Liver (tissue), 9 donors: ENCODE measurements around the gene WDCP. TPM values are rescaled to one million over a fixed set of nuclear protein-coding genes. Genes with fewer than 3 reads are reported as not detected.
A peak's percentile ranks its signal among the peaks of the same experiment; 100 is the strongest.
"Not testable (repeated sequence)": the region's sequence is repeated elsewhere in the genome, so short reads cannot be mapped to it uniquely, and the experiment has no call there.

Experiments
- DNase-seq: peaks from one replicate; pipeline ENCODE4 v3.0.0-alpha.2; 2017; ENCODE audit warnings: low spot score
- H3K27ac ChIP-seq, 2 donors: one replicate each; pipeline ENCODE4 v1.7.0; 2013; ENCODE audit warnings: inconsistent platforms in 2 of 2, low read length in 2 of 2, control low read depth in 1 of 2, low read depth in 1 of 2, mild to moderate bottlenecking in 1 of 2
- H3K27me3 ChIP-seq, 4 donors: one replicate each; pipeline versions ENCODE4 v1.6.1 to v1.7.0; 2013; ENCODE audit warnings: low read length in 3 of 4, inconsistent platforms in 1 of 4, mild to moderate bottlenecking in 1 of 4, moderate library complexity in 1 of 4; ENCODE audit not compliant: control insufficient read depth in 4 of 4, insufficient read depth in 4 of 4
- H3K36me3 ChIP-seq, 4 donors: one replicate each; pipeline versions ENCODE4 v1.6.1 to v1.7.0; 2013; ENCODE audit warnings: low read length in 3 of 4, mild to moderate bottlenecking in 3 of 4, low read depth in 1 of 4, moderate library complexity in 1 of 4; ENCODE audit not compliant: control insufficient read depth in 4 of 4, insufficient read depth in 3 of 4
- H3K4me1 ChIP-seq, 4 donors: one replicate each; pipeline versions ENCODE4 v1.6.1 to v1.7.0; 2013; ENCODE audit warnings: low read length in 3 of 4, mild to moderate bottlenecking in 3 of 4, moderate library complexity in 1 of 4; ENCODE audit not compliant: control insufficient read depth in 4 of 4, insufficient read depth in 4 of 4
- H3K4me3 ChIP-seq, 3 donors: one replicate each; pipeline versions ENCODE4 v1.6.1 to v1.7.0; 2013; ENCODE audit warnings: low read length in 3 of 3, control low read depth in 1 of 3, low read depth in 1 of 3, mild to moderate bottlenecking in 1 of 3
- H3K9ac ChIP-seq, 2 donors: one replicate each; pipeline ENCODE4 v1.7.0; 2013; ENCODE audit warnings: low read length in 2 of 2, mild to moderate bottlenecking in 2 of 2, moderate library complexity in 2 of 2, control low read depth in 1 of 2, low read depth in 1 of 2
- H3K9me3 ChIP-seq, 4 donors: one replicate each; pipeline versions ENCODE4 v1.6.1 to v1.7.0; 2013; ENCODE audit warnings: low read length in 3 of 4; ENCODE audit not compliant: control insufficient read depth in 4 of 4
- EGR1 ChIP-seq, 2 donors: IDR thresholded peaks; 2 replicates each; pipeline ENCODE4 v1.6.1; 2016 to 2018; ENCODE audit warnings: antibody characterized with exemption in 2 of 2, low read depth in 2 of 2
- GABPA ChIP-seq, 2 donors: IDR thresholded peaks in 1 of 2; conservative IDR thresholded peaks in 1 of 2; 2 replicates each; pipeline ENCODE4 v1.6.1; 2016; ENCODE audit warnings: antibody characterized with exemption in 2 of 2, mild to moderate bottlenecking in 1 of 2, moderate library complexity in 1 of 2
- HNF4A ChIP-seq, 2 donors: conservative IDR thresholded peaks; 2 replicates each; pipeline ENCODE4 v1.6.1; 2016; ENCODE audit warnings: antibody characterized with exemption in 2 of 2, mild to moderate bottlenecking in 2 of 2
- HNF4G ChIP-seq: IDR thresholded peaks from 2 replicates; pipeline ENCODE4 v1.6.1; 2016; ENCODE audit warnings: antibody characterized with exemption
- JUND ChIP-seq, 2 donors: IDR thresholded peaks; 2 replicates each; pipeline ENCODE4 v1.6.1; 2016; ENCODE audit warnings: antibody characterized with exemption in 2 of 2
- RAD21 ChIP-seq, 2 donors: IDR thresholded peaks; 2 replicates each; pipeline ENCODE4 v1.6.1; 2016; ENCODE audit warnings: antibody characterized with exemption in 2 of 2, mild to moderate bottlenecking in 2 of 2
- RXRA ChIP-seq, 2 donors: IDR thresholded peaks; 2 replicates each; pipeline ENCODE4 v1.6.1; 2017 to 2018; ENCODE audit warnings: antibody characterized with exemption in 2 of 2, mild to moderate bottlenecking in 1 of 2
- SP1 ChIP-seq: IDR thresholded peaks from 2 replicates; pipeline ENCODE4 v1.6.1; 2018; ENCODE audit warnings: antibody characterized with exemption, mild to moderate bottlenecking
- TAF1 ChIP-seq: conservative IDR thresholded peaks from 2 replicates; pipeline ENCODE4 v1.6.1; 2016; ENCODE audit warnings: antibody characterized with exemption, mild to moderate bottlenecking
- YY1 ChIP-seq: IDR thresholded peaks from 2 replicates; pipeline ENCODE4 v1.6.1; 2016; ENCODE audit warnings: antibody characterized with exemption, mild to moderate bottlenecking
- WGBS: extraction: QIAGEN DNeasy Blood & Tissue Kit; methylation state at CpG from one replicate; pipeline ENCODE4 v1.1.7; 2013; 5-methylcytosine and 5-hydroxymethylcytosine counted together
- polyA plus RNA-seq, 2 donors: library from polyadenylated mRNA; stranded (reverse) in 1 of 2; unstranded in 1 of 2; fragments of 200-250 nt in 1 of 2; fragments of >200 nt in 1 of 2; fragmentation: Nextera tagmentation in 1 of 2; extraction: Ambion mirVana in 1 of 2; gene quantifications; one replicate each; pipeline versions ENCODE4 v1.2.1 to v1.2.3, GENCODE V29; 2013 to 2015
- total RNA-seq, 2 donors: library from RNA; depleted of rRNA; stranded (reverse); fragments of >200 nt; gene quantifications; one replicate each; pipeline ENCODE4 v1.2.3, GENCODE V29; 2014
- TF ChIP-seq, protein P1 (sequence below): IDR thresholded peaks from 2 replicates; pipeline ENCODE4 v1.6.1; 2016; ENCODE audit warnings: antibody characterized with exemption
- TF ChIP-seq, protein P2 (sequence below): IDR thresholded peaks from 2 replicates; pipeline ENCODE4 v1.6.1; 2016; ENCODE audit warnings: antibody characterized with exemption, mild to moderate bottlenecking
- donor health status: healthy.
- donor health status: healthy.
- donor health status: healthy.
- donor health status: healthy.
- donor health status: healthy.

The WDCP gene
- total and polyA plus RNA-seq, 4 donors, result 2.0 to 6.0 (median 4.4) TPM

DNA sequence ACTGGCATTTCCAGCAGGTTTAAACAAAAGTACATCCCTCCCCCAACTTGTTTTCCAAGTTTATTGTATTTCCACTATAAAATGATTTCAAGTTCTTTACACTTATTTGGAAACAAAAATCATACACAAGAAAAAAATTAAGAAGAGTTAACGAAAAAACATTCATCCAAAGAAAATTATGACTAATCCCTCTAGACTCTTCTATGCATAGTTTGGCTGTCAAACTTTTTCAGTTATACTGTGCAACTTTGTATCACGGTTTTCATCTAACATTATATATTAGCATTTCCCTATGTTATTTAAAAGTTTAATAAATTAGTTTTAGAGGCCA, 627 bp downstream of the WDCP start:
- TF ChIP-seq HNF4A (conservative IDR thresholded peaks at IDR 0.05) (no peak), TAF1 (no peak), JUND (IDR thresholded peaks at IDR 0.05) (no peak), SP1 (no peak), EGR1 (IDR thresholded peaks at IDR 0.05; ENCODE audit: low read depth in 2 of 2) (no peak), HNF4G (no peak), YY1 (no peak), GABPA (IDR thresholded peaks at IDR 0.05 in 1 of 2, conservative IDR thresholded peaks at IDR 0.05 in 1 of 2) (no peak), RXRA (IDR thresholded peaks at IDR 0.05) (no peak), RAD21 (IDR thresholded peaks at IDR 0.05) (no peak)
- TF ChIP-seq, protein P1, sequence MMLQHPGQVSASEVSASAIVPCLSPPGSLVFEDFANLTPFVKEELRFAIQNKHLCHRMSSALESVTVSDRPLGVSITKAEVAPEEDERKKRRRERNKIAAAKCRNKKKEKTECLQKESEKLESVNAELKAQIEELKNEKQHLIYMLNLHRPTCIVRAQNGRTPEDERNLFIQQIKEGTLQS, result no peak
- TF ChIP-seq, protein P2, sequence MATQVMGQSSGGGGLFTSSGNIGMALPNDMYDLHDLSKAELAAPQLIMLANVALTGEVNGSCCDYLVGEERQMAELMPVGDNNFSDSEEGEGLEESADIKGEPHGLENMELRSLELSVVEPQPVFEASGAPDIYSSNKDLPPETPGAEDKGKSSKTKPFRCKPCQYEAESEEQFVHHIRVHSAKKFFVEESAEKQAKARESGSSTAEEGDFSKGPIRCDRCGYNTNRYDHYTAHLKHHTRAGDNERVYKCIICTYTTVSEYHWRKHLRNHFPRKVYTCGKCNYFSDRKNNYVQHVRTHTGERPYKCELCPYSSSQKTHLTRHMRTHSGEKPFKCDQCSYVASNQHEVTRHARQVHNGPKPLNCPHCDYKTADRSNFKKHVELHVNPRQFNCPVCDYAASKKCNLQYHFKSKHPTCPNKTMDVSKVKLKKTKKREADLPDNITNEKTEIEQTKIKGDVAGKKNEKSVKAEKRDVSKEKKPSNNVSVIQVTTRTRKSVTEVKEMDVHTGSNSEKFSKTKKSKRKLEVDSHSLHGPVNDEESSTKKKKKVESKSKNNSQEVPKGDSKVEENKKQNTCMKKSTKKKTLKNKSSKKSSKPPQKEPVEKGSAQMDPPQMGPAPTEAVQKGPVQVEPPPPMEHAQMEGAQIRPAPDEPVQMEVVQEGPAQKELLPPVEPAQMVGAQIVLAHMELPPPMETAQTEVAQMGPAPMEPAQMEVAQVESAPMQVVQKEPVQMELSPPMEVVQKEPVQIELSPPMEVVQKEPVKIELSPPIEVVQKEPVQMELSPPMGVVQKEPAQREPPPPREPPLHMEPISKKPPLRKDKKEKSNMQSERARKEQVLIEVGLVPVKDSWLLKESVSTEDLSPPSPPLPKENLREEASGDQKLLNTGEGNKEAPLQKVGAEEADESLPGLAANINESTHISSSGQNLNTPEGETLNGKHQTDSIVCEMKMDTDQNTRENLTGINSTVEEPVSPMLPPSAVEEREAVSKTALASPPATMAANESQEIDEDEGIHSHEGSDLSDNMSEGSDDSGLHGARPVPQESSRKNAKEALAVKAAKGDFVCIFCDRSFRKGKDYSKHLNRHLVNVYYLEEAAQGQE, result no peak
- H3K9ac ChIP-seq, result peak overlapping the region in 1 of 2 donors; percentile 47
- H3K27me3 ChIP-seq, result no peaks in the 10 kb centered on the region
- no peak overlapping the region for H3K27ac ChIP-seq
- H3K9me3 ChIP-seq, result no peaks in the 10 kb centered on the region
- H3K36me3 ChIP-seq, result no peaks in the 10 kb centered on the region
- 3% methylated on average over 2 of the region's 2 CpGs for WGBS
- peak overlapping the region; percentile 76 to 89 (median 80) for H3K4me3 ChIP-seq
- peaks cover 3 to 28% (median 18%) of the 10 kb centered on the region in 4 donors for H3K4me1 ChIP-seq
- no peak for DNase-seq

DNA sequence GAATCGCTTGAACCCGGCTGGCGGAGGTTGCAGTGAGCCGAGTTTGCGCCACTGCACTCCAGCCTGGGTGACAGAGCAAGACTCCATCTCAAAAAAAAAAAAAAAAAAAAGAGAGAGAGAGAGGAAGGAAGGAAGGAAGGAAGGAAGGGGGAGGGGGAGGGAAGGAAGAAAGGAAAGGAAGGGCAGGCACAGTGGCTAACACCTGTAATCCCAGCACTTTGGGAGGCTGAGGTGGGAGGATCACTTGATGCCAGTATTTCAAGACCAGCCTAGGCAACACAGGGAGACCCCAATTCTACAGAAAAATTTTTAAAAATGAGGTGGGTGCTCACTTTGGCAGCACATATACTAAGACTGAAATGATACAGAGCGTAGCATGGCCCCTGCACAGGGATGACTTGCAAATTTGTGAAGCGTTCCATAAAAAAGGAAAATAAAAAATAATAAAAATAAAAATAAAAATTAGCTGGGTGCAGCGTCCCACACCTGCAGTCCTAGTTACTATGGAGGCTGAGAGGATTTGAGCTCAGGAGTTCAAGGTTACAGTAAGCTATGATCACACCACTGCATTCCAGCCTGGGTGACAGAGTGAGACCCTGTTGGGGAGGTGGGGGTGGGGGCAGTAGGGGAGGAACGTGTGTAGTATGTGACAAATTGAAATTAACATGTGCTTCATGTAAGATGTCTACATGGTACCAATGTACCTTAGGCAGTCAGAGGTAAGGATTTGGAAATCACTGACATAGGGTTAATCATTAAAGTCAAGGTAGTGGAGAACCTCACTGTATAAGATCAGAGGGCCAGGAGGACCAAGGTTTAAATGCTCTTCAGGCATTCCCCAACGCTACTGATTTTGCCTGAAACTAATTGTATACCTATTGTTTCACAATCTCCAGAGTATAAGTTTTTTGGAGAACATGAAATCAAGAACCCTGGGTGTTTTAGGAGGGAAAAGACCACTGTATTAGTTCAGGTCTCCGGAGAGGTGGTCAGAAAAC, 1.4 kb downstream of the WDCP start:
- peaks cover 3 to 28% (median 16%) of the 10 kb centered on the region in 4 donors for H3K4me1 ChIP-seq
- peak overlapping the region in 1 of 3 donors; percentile 80 for H3K4me3 ChIP-seq
- no peak for TF ChIP-seq GABPA (IDR thresholded peaks at IDR 0.05 in 1 of 2, conservative IDR thresholded peaks at IDR 0.05 in 1 of 2)
- TF ChIP-seq SP1, result peak; percentile 10
- peak; percentile 25 to 28 for TF ChIP-seq HNF4A (conservative IDR thresholded peaks at IDR 0.05)
- DNase-seq, result no peak
- no peak overlapping the region for H3K27ac ChIP-seq
- H3K36me3 ChIP-seq, result no peaks in the 10 kb centered on the region
- WGBS, result 73% methylated on average over 11 of the region's 11 CpGs
- H3K9ac ChIP-seq, result peak overlapping the region in 1 of 2 donors; percentile 30
- no peaks in the 10 kb centered on the region for H3K27me3 ChIP-seq
- H3K9me3 ChIP-seq, result no peaks in the 10 kb centered on the region

DNA sequence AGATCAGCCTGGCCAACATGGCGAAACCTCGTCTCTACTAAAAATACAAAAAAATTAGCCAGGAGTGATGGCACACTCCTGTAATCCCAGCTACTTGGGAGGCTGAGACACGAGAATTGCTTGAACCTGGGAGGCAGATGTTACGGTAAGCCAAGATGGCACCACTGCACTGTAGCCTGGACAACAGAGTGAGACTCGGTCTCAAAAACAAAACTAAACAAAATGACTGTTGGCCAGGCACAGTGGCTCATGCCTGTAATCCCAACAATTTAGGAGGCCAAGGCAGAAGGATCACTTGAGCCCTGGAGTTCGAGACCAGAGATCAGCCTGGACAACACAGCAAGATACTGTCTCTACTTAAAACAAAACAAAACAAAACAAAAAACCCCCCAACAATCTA, 4.1 kb downstream of the WDCP start:
- Histone ChIP-seq H3K4me1 (peaks cover 3 to 11% (median 7%) of the 10 kb centered on the region in 4 donors), H3K36me3 (peaks cover 2 to 12% (median 8%) of the 10 kb centered on the region in 4 donors)
- not testable (repeated sequence) for H3K9ac ChIP-seq, H3K9me3 ChIP-seq, H3K27ac ChIP-seq, H3K27me3 ChIP-seq, DNase-seq, H3K4me3 ChIP-seq
- 96% methylated on average over 6 of the region's 6 CpGs for WGBS
